B cell (primary cell): Measurements from ENCODE around the gene ARRDC1. TPM values are rescaled to one million over a fixed set of nuclear protein-coding genes. Genes with fewer than 3 reads are reported as not detected.

Experiments
- ATAC-seq: fragments of 200-7000 bp; cut with Tn5 transposase; one replicate; pipeline ENCODE4 v1.10.0; 2021; ENCODE audit warnings: low read depth, mild to moderate bottlenecking, moderate number of reproducible peaks, moderate library complexity
- CTCF ChIA-PET: fragments of 350-600 bp; sonication (Branson Sonifier 250); formaldehyde crosslinking; loops from one replicate; lab custom pipeline; 2021; ENCODE audit warnings: antibody characterized with exemption, inconsistent platforms; lab: Charles Lee
- POLR2A ChIA-PET: fragments of 350-600 bp; sonication (Branson Sonifier 250); formaldehyde crosslinking; loops from one replicate; lab custom pipeline; 2021; ENCODE audit warnings: antibody characterized with exemption; lab: Charles Lee
- DNase-seq: peaks from one replicate; pipeline ENCODE4 v3.0.0; 2013
- H2AFZ ChIP-seq: 2 replicates; pipeline ENCODE4 v1.6.1; 2012; ENCODE audit warnings: mild to moderate bottlenecking, low read depth, low read length; ENCODE audit not compliant: insufficient read depth, poor library complexity, severe bottlenecking
- H3K27ac ChIP-seq, 2 donors: 1 replicate in 1 of 2; 2 replicates in 1 of 2; pipeline ENCODE4 v1.5.1; 2012 to 2013; ENCODE audit warnings: low read length in 2 of 2, mild to moderate bottlenecking in 2 of 2, moderate library complexity in 1 of 2
- H3K27me3 ChIP-seq, 4 experiments: fragments of 200-600 bp in 1 of 4; sonication (generic) in 1 of 4; replicated peaks in 1 of 4; 1 replicate in 2 of 4; 2 replicates in 2 of 4; pipeline versions ENCODE4 v1.6.1 to v1.7.0; 2013 to 2016; ENCODE audit warnings: low read length in 3 of 4, mild to moderate bottlenecking in 2 of 4, mixed read lengths in 1 of 4, moderate library complexity in 1 of 4; ENCODE audit not compliant: insufficient read depth in 4 of 4, control insufficient read depth in 3 of 4; ENCODE audit errors: control extremely low read depth in 1 of 4
- H3K36me3 ChIP-seq, 2 experiments: replicated peaks in 1 of 2; 1 replicate in 1 of 2; 2 replicates in 1 of 2; pipeline versions ENCODE4 v1.6.1 to v1.7.1; 2013; ENCODE audit warnings: low read length in 1 of 2; ENCODE audit not compliant: insufficient read depth in 2 of 2, control insufficient read depth in 1 of 2; ENCODE audit errors: control extremely low read depth in 1 of 2, extremely low read depth in 1 of 2
- H3K4me1 ChIP-seq, 2 donors: fragments of 200-600 bp in 1 of 2; sonication (generic) in 1 of 2; 1 replicate in 1 of 2; 2 replicates in 1 of 2; pipeline versions ENCODE4 v1.5.1 to v1.6.1; 2013 to 2017; ENCODE audit warnings: low read length in 2 of 2; ENCODE audit not compliant: control insufficient read depth in 2 of 2, insufficient read depth in 2 of 2
- H3K4me2 ChIP-seq: replicated peaks from 2 replicates; pipeline ENCODE3; 2012; ENCODE audit warnings: mild to moderate bottlenecking, low read depth, low read length; ENCODE audit not compliant: poor library complexity, severe bottlenecking
- H3K4me3 ChIP-seq, 5 experiments: fragments of 200-600 bp in 1 of 5; sonication (generic) in 1 of 5; 1 replicate in 3 of 5; 2 replicates in 2 of 5; pipeline versions ENCODE4 v1.5.1 to v1.7.0; 2011 to 2016; ENCODE audit warnings: low read length in 4 of 5, mild to moderate bottlenecking in 4 of 5, low read depth in 2 of 5, control low read depth in 1 of 5, moderate library complexity in 1 of 5; ENCODE audit not compliant: insufficient read depth in 1 of 5; ENCODE audit errors: control extremely low read depth in 1 of 5, extremely low read depth in 1 of 5
- H3K79me2 ChIP-seq: fragments of 200-600 bp; sonication (generic); one replicate; pipeline ENCODE4 v1.6.0; 2016; ENCODE audit warnings: low read length; ENCODE audit not compliant: control insufficient read depth, insufficient read depth
- H3K9ac ChIP-seq: fragments of 200-600 bp; sonication (generic); 2 replicates; pipeline ENCODE4 v1.6.1; 2017; ENCODE audit warnings: mild to moderate bottlenecking, low read length, moderate library complexity
- H3K9me3 ChIP-seq, 3 donors: one replicate each; pipeline versions ENCODE4 v1.6.1 to v1.7.1; 2013; ENCODE audit warnings: low read length in 2 of 3; ENCODE audit not compliant: control insufficient read depth in 2 of 3, insufficient read depth in 1 of 3; ENCODE audit errors: control extremely low read depth in 1 of 3
- H4K20me1 ChIP-seq: 2 replicates; pipeline ENCODE4 v1.6.0; 2012; ENCODE audit warnings: mild to moderate bottlenecking, low read length; ENCODE audit not compliant: insufficient read depth, control insufficient read depth, poor library complexity, severe bottlenecking
- H3K27ac Mint-ChIP-seq: one replicate; pipeline ENCODE4 v1.8.0; 2021; ENCODE audit warnings: mixed read lengths
- H3K27me3 Mint-ChIP-seq: one replicate; pipeline ENCODE4 v1.8.0; 2021; ENCODE audit warnings: mixed read lengths
- H3K4me1 Mint-ChIP-seq: one replicate; pipeline ENCODE4 v1.8.0; 2021; ENCODE audit warnings: mixed read lengths
- H3K4me3 Mint-ChIP-seq: one replicate; pipeline ENCODE4 v1.8.0; 2021; ENCODE audit warnings: mixed read lengths
- H3K9me3 Mint-ChIP-seq: one replicate; pipeline ENCODE4 v1.8.0; 2022; ENCODE audit warnings: mixed read lengths; ENCODE audit not compliant: insufficient read depth
- CTCF ChIP-seq: fragments of 200-600 bp; IDR thresholded peaks from one replicate; pipeline ENCODE4 v1.8.0; 2022; ENCODE audit warnings: antibody characterized with exemption, mild to moderate bottlenecking
- EZH2 ChIP-seq: IDR thresholded peaks from 2 replicates; pipeline ENCODE4 v1.6.1; 2012; ENCODE audit warnings: borderline replicate concordance, low read depth, mild to moderate bottlenecking, moderate library complexity, low read length; ENCODE audit not compliant: insufficient read depth, poor library complexity, severe bottlenecking
- WGBS: methylation state at CpG from one replicate; pipeline ENCODE4 v1.1.5; 2013; ENCODE audit warnings: missing lambda C conversion rate; ENCODE audit not compliant: insufficient coverage; 5-methylcytosine and 5-hydroxymethylcytosine counted together
- intact Hi-C: fragments of 100-400 bp; cut with micrococcal nuclease; formaldehyde crosslinking; loops from one replicate; pipeline ENCODE4 v1.10.0; 2022
- polyA plus RNA-seq: library from polyadenylated mRNA; depleted of rRNA; stranded (reverse); fragments of >200 nt; gene quantifications from 2 replicates; pipeline ENCODE4 v1.2.3, GENCODE V29; 2012
- total RNA-seq, 2 donors: library from RNA; stranded (reverse); fragments of 120-200 nt in 1 of 2; gene quantifications; 1 replicate in 1 of 2; 2 replicates in 1 of 2; pipeline versions ENCODE4 v1.2.3 to v1.2.4, GENCODE V29; 2013 to 2022

Gene ARRDC1
- total and polyA plus RNA-seq, 2 donors (not counting 1 experiment from before 2014, with no cell fraction given), result 89.2 to 227 TPM

DNA sequence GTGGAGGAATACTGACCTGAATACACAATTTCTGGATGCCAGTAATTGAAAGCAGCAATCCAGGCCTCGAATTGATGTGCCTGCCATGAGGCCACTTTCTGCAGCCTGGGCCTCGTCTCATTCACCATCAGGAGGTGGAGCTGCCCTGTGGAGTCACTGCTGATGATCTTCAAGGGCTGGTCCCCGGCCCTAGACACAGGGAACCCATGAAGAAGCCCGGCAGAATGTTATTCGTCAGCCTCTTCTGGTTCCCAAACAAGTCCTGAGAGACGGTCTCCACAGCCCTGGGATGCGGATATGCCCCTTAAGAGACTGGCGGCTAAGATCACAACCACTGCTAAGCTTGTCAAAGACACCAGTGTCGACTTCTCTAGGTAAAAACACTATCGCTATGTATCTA is 31.3 kb upstream of the ARRDC1 start:
- intact Hi-C loops, result no loop called here
- H3K9ac ChIP-seq, result no peak overlapping the region
- H3K4me3 ChIP-seq, result no peak overlapping the region
- H3K79me2 ChIP-seq, result peaks cover 48% of the 10 kb centered on the region
- Mint-ChIP-seq H3K27me3 (no peaks in the 10 kb centered on the region), H3K4me3 (no peak overlapping the region), H3K9me3 (no peaks in the 10 kb centered on the region), H3K27ac (no peak overlapping the region), H3K4me1 (peaks cover 31% of the 10 kb centered on the region)
- H3K4me2 ChIP-seq, result no peak overlapping the region
- DNase-seq (no peak), ATAC-seq (no peak)
- ChIA-PET POLR2A (no interaction called here), CTCF (no interaction called here)
- H3K9me3 ChIP-seq, result no peaks in the 10 kb centered on the region
- H4K20me1 ChIP-seq, result peaks cover 48% of the 10 kb centered on the region
- peaks cover 17 to 28% of the 10 kb centered on the region in 2 donors for H3K4me1 ChIP-seq
- no peak overlapping the region for H3K27ac ChIP-seq
- WGBS, result 97% methylated on average over 10 of the region's 10 CpGs
- H3K27me3 ChIP-seq, result no peaks in the 10 kb centered on the region
- peaks cover 9 to 35% of the 10 kb centered on the region in 2 experiments for H3K36me3 ChIP-seq
- H2AFZ ChIP-seq, result no peak overlapping the region
- no peak for TF ChIP-seq EZH2
- no peak for TF ChIP-seq CTCF

DNA sequence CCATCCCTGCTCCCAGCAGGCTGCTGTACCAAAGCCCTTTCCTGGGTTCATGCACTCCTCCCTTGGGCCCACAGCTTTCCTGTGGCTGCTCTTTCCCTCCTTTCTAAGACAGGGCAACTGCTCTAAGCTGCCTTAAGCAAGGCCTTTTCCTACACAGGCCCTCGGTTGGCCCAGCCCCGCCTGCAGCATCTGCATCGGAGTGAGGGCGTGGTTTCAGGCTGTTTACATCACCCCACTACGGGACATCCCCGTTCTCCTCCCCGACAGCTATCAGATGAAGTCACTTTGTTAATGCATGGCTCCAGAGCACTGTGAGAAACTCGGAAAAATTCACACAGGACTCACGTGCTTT is 30.1 kb upstream of the ARRDC1 start:
- ATAC-seq, result no peak
- Histone ChIP-seq H3K27ac (peak overlapping the region in 1 of 2 donors; percentile 50), H3K9ac (no peak overlapping the region), H3K4me2 (peak overlapping the region; percentile 22), H3K27me3 (no peaks in the 10 kb centered on the region), H3K9me3 (no peaks in the 10 kb centered on the region), H4K20me1 (peaks cover 39% of the 10 kb centered on the region), H2AFZ (no peak overlapping the region), H3K36me3 (peaks cover 8 to 35% of the 10 kb centered on the region in 2 experiments), H3K4me1 (peaks cover 18 to 30% of the 10 kb centered on the region in 2 donors), H3K79me2 (peaks cover 45% of the 10 kb centered on the region), H3K4me3 (no peak overlapping the region)
- no peak for TF ChIP-seq EZH2
- no peak for TF ChIP-seq CTCF
- H3K4me1 Mint-ChIP-seq, result peaks cover 30% of the 10 kb centered on the region
- 90% methylated on average over 9 of the region's 9 CpGs for WGBS
- no peaks in the 10 kb centered on the region for H3K9me3 Mint-ChIP-seq
- no peak for DNase-seq
- peak overlapping the region; percentile 69 for H3K27ac Mint-ChIP-seq
- CTCF ChIA-PET, result interaction anchor here (1.4 kb wide), 1 partner anchor 43 kb away, joined by 3 read pairs; the partner anchor contains the start of gene EHMT1
- H3K4me3 Mint-ChIP-seq, result no peak overlapping the region
- intact Hi-C loops, result no loop called here
- POLR2A ChIA-PET, result no interaction called here
- no peaks in the 10 kb centered on the region for H3K27me3 Mint-ChIP-seq
